Embryonic facial prominence (tissue), 1 donor: Measurements from ENCODE around the gene ROBO2.

Source experiments
- DNase-seq: peaks from one replicate; pipeline ENCODE4 v3.0.0-alpha.2; 2016; ENCODE audit errors: extremely low spot score

ROBO2 gene

DNA sequence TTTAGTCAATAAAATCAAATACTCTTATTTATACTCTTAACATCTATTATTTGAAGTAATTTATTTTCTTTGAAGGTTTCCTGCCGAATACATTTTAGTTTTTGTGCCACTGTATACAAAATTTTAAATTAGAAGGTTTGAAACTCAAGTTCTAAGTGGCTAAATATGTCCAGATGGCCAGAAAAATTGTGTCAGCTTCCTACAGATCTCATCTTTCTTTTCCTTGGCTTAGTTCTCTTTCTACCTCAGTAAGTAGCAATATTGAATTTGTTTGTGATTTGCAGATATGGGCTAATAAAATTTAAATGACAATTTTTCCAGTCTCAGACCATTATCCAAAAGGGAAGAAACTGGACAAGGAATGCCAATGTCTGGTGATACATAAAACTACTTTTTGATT is 452.1 kb downstream of the ROBO2 start:
- DNase-seq: no peak

DNA sequence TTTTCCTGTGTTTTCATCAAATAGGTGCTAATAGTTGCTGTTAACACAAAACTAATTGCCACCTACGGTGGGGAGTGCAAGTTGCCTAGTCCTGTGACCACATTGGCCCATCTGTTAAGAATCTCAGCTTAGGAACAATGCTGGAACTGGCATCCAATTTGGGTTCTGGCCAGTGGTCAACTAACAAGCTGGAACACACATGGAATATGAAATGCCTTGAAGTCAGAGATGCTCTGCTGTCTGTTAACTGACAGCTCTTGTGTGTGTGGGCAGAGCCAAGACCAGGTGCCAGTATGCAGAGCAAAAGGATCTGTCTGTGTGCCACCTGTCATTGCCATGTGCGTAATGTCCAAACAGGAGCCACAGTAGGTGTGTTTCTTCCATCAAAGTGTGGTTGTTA is 460.8 kb downstream of the ROBO2 start:
- DNase-seq: no peak

GRCh38 chr3:77506384-77506783 is 466.5 kb downstream of the ROBO2 start:
- DNase-seq: no peak

DNA sequence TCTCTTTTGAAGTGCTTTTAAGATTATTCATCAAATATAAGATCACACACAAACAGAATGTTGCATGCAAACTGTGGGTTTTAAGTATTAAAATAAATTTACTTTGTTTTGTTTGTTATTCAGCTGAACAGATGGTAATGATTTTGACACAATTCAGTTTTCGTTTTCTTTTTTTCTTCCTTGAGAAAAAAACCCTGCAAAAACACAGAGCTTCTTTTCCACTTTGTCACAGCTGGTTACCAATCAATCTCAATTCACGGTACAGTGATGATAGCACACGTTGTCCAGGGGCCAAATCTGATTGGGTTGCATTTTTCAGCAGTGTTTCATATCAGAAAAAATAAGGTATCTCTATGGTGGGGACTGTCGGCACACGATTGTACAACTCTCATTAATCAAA is 473.6 kb downstream of the ROBO2 start:
- DNase-seq: no peak

DNA sequence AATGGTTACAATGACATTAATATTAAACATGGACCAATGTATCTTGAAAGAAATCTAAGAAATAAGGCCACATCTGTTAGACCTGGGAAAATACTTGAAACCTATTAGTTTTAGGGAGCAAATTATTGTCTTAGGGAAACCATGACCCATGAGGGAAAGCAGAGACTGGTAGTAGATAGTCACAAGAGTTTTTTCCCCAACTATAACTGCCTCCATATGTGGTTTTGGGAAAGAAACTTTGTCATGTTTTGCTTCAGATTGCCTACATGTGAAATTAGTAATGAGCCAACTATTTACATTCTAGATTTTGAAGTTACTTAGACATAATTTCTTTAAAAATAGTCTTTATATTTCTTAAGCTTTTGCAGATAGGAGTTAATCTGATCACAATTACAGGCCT is 474.9 kb downstream of the ROBO2 start:
- DNase-seq: no peak

DNA sequence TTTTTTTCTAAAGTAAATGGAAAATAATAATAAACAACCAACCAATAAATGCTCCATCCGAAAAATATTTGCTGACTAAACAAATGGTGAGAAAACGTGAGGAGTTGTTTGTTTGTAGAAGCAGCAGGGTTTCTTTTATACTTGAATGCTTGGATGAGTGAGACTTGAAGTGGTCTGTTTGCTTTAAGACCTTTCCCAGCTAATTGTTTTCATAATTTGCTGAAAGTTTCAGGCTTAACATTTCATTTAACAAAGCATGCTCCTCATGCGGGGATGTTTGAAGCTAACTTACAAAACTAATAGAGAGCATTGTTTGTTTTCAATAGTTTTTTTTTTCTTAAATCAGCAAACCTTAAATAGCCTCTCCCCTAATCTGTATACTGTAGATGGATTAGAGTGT is 484.6 kb downstream of the ROBO2 start:
- no peak for DNase-seq

- no peak for DNase-seq
These were observed 485.2 kb downstream of the ROBO2 start for GRCh38 chr3:77524946-77525682.

GRCh38 chr3:77526573-77527113 is 486.7 kb downstream of the ROBO2 start:
- no peak for DNase-seq

- no peak for DNase-seq
These were observed 489.6 kb downstream of the ROBO2 start for GRCh38 chr3:77529522-77529921.

- DNase-seq: no peak
These were observed 491.0 kb downstream of the ROBO2 start for GRCh38 chr3:77530870-77531269.

GRCh38 chr3:77535116-77535515 is 495.2 kb downstream of the ROBO2 start:
- no peak for DNase-seq

DNA sequence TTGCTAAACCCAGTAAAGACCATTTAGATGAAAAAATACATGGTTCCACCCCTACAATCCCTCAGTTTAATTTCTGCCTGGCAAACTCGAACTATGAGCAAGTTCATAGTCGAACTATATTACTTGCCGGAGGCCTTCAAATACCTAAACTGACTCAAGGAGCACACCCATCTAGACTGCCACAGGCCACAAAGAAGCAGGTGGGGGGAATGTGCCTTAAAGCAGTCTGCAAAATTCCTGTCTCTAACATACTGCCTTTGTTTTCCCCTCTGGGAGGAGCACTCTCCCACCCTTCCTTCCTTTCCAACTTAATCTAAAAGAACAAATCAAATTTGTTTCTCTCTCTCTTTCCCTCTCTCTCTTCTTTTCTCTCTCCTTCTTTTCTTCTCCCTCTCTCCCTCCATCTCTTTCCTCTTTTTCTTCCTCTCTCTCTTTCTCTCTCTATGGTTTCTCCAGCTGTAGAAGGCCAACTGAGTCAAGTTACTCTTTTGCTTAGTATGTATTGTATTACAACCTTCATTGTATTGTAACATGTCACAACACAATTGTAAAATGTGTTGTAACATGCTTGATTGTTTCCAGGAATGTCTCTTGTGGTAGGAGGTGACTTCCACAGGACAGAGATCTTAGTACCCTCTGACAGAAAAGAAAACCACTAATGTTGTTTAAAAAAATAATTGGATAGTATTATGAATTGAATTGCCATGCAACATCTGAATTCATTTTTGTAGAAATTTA is 496.3 kb downstream of the ROBO2 start:
- DNase-seq: no peak

DNA sequence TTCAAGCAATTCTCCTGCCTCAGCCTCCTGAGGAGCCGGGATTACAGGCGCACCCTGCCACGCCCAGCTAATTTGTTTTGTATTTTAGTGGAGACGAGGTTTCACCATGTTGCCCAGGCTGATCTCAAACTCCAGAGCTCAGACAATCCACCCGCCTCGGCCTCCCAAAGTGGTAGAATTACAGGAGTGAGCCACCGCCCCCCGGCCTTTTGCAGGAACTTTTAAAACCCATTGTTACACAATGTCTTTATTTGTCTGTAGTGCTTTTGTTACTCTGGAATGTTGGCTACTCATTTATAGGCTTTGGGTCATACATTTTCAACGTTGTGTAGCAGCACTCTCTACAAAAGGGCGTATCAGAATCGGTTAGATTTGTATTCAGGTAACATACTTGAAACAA is 499.1 kb downstream of the ROBO2 start:
- DNase-seq: no peak

DNA sequence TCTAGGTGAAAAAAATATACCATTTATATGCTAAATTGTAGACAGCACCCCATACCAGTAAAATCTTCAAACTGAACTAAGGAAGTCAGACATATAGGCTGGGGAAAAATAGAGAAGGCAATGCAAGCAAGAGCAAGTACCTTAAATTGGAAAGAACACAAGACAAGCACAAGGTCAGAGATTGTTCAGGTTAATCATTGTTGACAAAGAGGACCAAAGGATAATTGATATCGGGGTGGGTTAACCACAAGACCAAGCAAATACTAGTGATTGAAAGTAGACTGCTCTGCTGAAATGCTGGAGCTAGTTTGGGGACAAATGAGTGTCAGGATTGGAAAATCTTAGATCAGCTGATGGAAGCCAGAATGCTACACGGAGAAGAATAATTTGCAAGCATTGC is 499.8 kb downstream of the ROBO2 start:
- DNase-seq: no peak

GRCh38 chr3:77541203-77541922 is 501.5 kb downstream of the ROBO2 start:
- no peak for DNase-seq

GRCh38 chr3:77546246-77546645 is 506.3 kb downstream of the ROBO2 start:
- no peak for DNase-seq

DNA sequence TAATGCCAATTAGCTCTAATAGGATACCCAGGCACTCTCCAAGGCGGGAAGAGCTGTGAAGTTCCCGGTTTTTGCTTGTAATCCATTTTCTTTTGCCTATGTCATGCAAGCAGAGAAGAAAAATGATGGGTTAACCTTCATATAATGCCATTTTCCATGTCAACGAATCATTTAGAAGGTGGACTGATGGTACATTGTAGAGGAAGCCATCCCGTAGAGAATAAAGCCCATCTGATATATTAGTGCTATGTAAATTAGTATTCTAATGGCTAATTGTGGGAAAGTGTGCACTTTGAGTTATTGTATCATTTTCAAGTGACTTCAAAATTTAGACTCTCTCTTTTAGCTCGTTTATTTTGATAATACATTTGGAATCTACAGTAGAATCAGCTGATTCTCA is 509.1 kb downstream of the ROBO2 start:
- DNase-seq: no peak

- DNase-seq: no peak
These were observed 513.3 kb downstream of the ROBO2 start for GRCh38 chr3:77553240-77553639.

- DNase-seq: no peak
These were observed 522.2 kb downstream of the ROBO2 start for GRCh38 chr3:77562089-77562488.

DNA sequence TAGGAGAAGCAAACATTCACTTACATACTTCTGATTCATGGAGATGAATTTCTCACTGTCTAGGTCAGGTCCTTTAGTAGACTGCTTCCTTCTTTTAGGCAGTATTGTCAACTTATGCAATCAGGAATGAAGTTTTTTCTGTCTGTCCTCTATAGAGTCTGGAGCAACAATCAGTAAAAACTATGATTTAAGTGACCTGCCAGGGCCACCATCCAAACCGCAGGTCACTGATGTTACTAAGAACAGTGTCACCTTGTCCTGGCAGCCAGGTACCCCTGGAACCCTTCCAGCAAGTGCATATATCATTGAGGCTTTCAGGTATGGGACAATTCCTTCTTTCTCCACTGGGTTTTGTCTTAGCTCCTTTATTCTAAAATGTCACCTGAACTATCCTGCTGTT is 523.1 kb downstream of the ROBO2 start:
- no peak for DNase-seq

DNA sequence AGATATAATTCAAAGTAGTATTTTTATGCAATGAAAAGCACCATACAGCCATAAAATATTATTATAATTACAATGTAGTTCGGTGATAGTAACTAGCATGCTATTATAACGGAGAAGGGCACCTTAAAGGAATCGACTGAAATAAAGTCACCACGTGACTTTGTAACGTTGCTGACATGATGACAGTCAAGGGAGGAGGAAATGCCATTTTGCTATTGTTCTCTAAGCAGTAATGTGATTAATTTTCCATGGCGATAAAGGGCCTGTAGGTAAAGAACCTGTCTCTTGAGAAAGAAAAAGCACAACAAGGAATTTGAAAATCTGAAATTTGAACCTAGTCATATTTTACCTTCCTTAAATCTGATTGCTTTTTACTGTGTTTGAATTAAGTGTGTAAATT is 526.2 kb downstream of the ROBO2 start:
- DNase-seq: no peak

- no peak for DNase-seq
These were observed 532.2 kb downstream of the ROBO2 start for GRCh38 chr3:77571971-77572715.
